Heart right ventricle (tissue), 16 donors: Measurements from ENCODE around the gene AGTRAP. TPM values are rescaled to one million over a fixed set of nuclear protein-coding genes. Genes with fewer than 3 reads are reported as not detected.

Experiments used
- ATAC-seq, 8 donors: fragments of 200-7000 bp; cut with Tn5 transposase; one replicate each; pipeline ENCODE4 v1.9.1; 2020; ENCODE audit warnings: mild to moderate bottlenecking in 8 of 8, moderate library complexity in 8 of 8, moderate number of reproducible peaks in 1 of 8
- DNase-seq, 2 donors: peaks; one replicate each; pipeline ENCODE4 v3.0.0-alpha.2; 2020
- H3K27ac ChIP-seq, 10 donors: fragments of 200-600 bp; sonication (generic) in 2 of 10; one replicate each; pipeline versions ENCODE4 v1.5.0 to v1.8.0; 2020 to 2022; ENCODE audit warnings: mild to moderate bottlenecking in 3 of 10
- H3K27me3 ChIP-seq, 7 donors: fragments of 200-600 bp; one replicate each; pipeline ENCODE4 v1.8.0; 2021 to 2022; ENCODE audit warnings: mild to moderate bottlenecking in 2 of 7
- H3K36me3 ChIP-seq, 9 donors: fragments of 200-600 bp; sonication (generic) in 1 of 9; one replicate each; pipeline versions ENCODE4 v1.5.0 to v1.8.0; 2020 to 2022; ENCODE audit warnings: mild to moderate bottlenecking in 2 of 9
- H3K4me1 ChIP-seq, 9 donors: fragments of 200-600 bp; sonication (generic) in 1 of 9; one replicate each; pipeline versions ENCODE4 v1.5.0 to v1.8.0; 2020 to 2022; ENCODE audit warnings: mild to moderate bottlenecking in 4 of 9
- H3K4me3 ChIP-seq, 10 donors: fragments of 200-600 bp; sonication (generic) in 2 of 10; one replicate each; pipeline versions ENCODE4 v1.5.0 to v1.8.0; 2020 to 2022; ENCODE audit warnings: mild to moderate bottlenecking in 7 of 10, moderate library complexity in 2 of 10
- H3K9me3 ChIP-seq, 11 donors: fragments of 200-600 bp in 10 of 11; sonication (generic) in 2 of 11; one replicate each; pipeline versions ENCODE4 v1.5.0 to v1.8.0; 2013 to 2022; ENCODE audit warnings: mild to moderate bottlenecking in 2 of 11, control low read depth in 1 of 11, moderate library complexity in 1 of 11
- CTCF ChIP-seq, 9 donors: fragments of 200-600 bp; sonication (generic) in 2 of 9; IDR thresholded peaks; one replicate each; pipeline versions ENCODE4 v1.5.0 to v1.8.0; 2021 to 2022; ENCODE audit warnings: antibody characterized with exemption in 9 of 9, mild to moderate bottlenecking in 5 of 9, moderate library complexity in 1 of 9
- WGBS, 2 donors: extraction: QIAGEN DNeasy Blood & Tissue Kit; methylation state at CpG; one replicate each; pipeline ENCODE4 v1.1.7; 2013; ENCODE audit warnings: inconsistent platforms in 1 of 2; 5-methylcytosine and 5-hydroxymethylcytosine counted together
- intact Hi-C, 10 donors: fragments of 100-400 bp; cut with DNase I; formaldehyde crosslinking; loops; one replicate each; pipeline versions ENCODE4 v1.11.1 to v1.14.2; 2022
- polyA plus RNA-seq, 2 donors: library from polyadenylated mRNA; stranded (reverse); fragments of 200-250 nt; gene quantifications; one replicate each; pipeline ENCODE4 v1.2.3, GENCODE V29; 2013
- total RNA-seq, 10 donors: library from RNA; stranded (reverse); fragmentation: NEBNext Ultra II Directional in 3 of 10; extraction: Animal tissue kit (Norgen Biotek cat#: 25700) in 3 of 10; gene quantifications; one replicate each; pipeline versions ENCODE4 v1.2.1 to v1.2.4, GENCODE V29; 2021 to 2023
- donor health status: Arrhythmogenic right ventricular cardiomyopathy.
- donor health status: ischemic (EF 13 %, LVEDD 7.1; RV severe dilation, severe dysfunction).
- donor health status: healthy with polysubstance abuse.
- donor health status: DM: no; HTN: yes; CAD: no.
- donor health status: DM: no; HTN: no; CAD: no.
- donor health status: ischemic (EF 25% LVEDD 6.9; RV normal size, moderate dysfunction).
- donor health status: ischemic (EF 25% LVEDD 5.7; RV mildly dilated, moderate dysfunction).
- donor health status: healthy.
- donor health status: DM: yes; HTN: yes; CAD: no.
- donor health status: Ischemic cardiomyopathy.
- donor health status: ischemic (EF 35%, LVEDD 5.7; RV mildly dilated, moderate dysfunction).
- donor health status: nonischemic (EF 11% LVEDD 7.7; RV severe dilation, severe dysfunction).
- donor health status: DM: yes; HTN: yes; CAD: no.
- donor health status: PGD.
- donor health status: ischemic (EF 29% LVEDD 5.4; RV normal size, mild dysfunction).
- donor health status: nonischemic (EF 23%, LVEDD 6.1; RV moderate dilation, normal function).

AGTRAP gene
- total and polyA plus RNA-seq, 12 donors = 12.9 to 96.7 (median 19.2) TPM

- intact Hi-C loops = no loop called here
- no peak for TF ChIP-seq CTCF (IDR thresholded peaks at IDR 0.05)
- peak overlapping the region in 2 of 10 donors; percentile 43 to 56 for H3K27ac ChIP-seq
- ATAC-seq (peak in 1 of 8 donors; percentile 11), DNase-seq (no peak)
- peaks cover 0 to 16% (median 8%) of the 10 kb centered on the region in 9 donors for H3K4me1 ChIP-seq
- H3K9me3 ChIP-seq = no peaks in the 10 kb centered on the region
- H3K36me3 ChIP-seq = no peaks in the 10 kb centered on the region
- 78 to 80% methylated on average over 16 of the region's 16 CpGs for WGBS, 2 donors
- H3K27me3 ChIP-seq = peaks cover 0 to 4% (median 0%) of the 10 kb centered on the region in 7 donors
- H3K4me3 ChIP-seq = no peak overlapping the region
These were observed 32.2 kb downstream of the AGTRAP start for GRCh38 chr1:11767922-11768704.

GRCh38 chr1:11768821-11769220 is 32.9 kb downstream of the AGTRAP start:
- no peaks in the 10 kb centered on the region for H3K27me3 ChIP-seq
- no peaks in the 10 kb centered on the region for H3K9me3 ChIP-seq
- peak overlapping the region in 2 of 10 donors; percentile 43 to 56 for H3K27ac ChIP-seq
- intact Hi-C loops = no loop called here
- H3K4me3 ChIP-seq = no peak overlapping the region
- TF ChIP-seq CTCF (IDR thresholded peaks at IDR 0.05) = no peak
- peaks cover 0 to 16% (median 8%) of the 10 kb centered on the region in 9 donors for H3K4me1 ChIP-seq
- 57 to 58% methylated on average over 4 of the region's 4 CpGs for WGBS, 2 donors
- peak in 4 of 8 donors; percentile 27 to 66 (median 46) for ATAC-seq
- DNase-seq = no peak
- no peaks in the 10 kb centered on the region for H3K36me3 ChIP-seq

GRCh38 chr1:11769274-11769673 is 33.3 kb downstream of the AGTRAP start:
- no peak for TF ChIP-seq CTCF (IDR thresholded peaks at IDR 0.05)
- intact Hi-C loops = no loop called here
- DNase-seq = no peak
- H3K36me3 ChIP-seq = no peaks in the 10 kb centered on the region
- ATAC-seq = no peak
- 69 to 75% methylated on average over 4 of the region's 4 CpGs for WGBS, 2 donors
- peak overlapping the region in 1 of 10 donors; percentile 43 for H3K27ac ChIP-seq
- H3K9me3 ChIP-seq = no peaks in the 10 kb centered on the region
- no peaks in the 10 kb centered on the region for H3K27me3 ChIP-seq
- H3K4me3 ChIP-seq = no peak overlapping the region
- peaks cover 0 to 16% (median 8%) of the 10 kb centered on the region in 9 donors for H3K4me1 ChIP-seq

- H3K27me3 ChIP-seq = no peaks in the 10 kb centered on the region
- H3K27ac ChIP-seq = no peak overlapping the region
- H3K9me3 ChIP-seq = no peaks in the 10 kb centered on the region
- ATAC-seq = no peak
- no peak overlapping the region for H3K4me3 ChIP-seq
- H3K36me3 ChIP-seq = no peaks in the 10 kb centered on the region
- peaks cover 0 to 16% (median 8%) of the 10 kb centered on the region in 9 donors for H3K4me1 ChIP-seq
- intact Hi-C loops = no loop called here
- no peak for TF ChIP-seq CTCF (IDR thresholded peaks at IDR 0.05)
- no peak for DNase-seq
These were observed 34.1 kb downstream of the AGTRAP start for GRCh38 chr1:11770011-11770410.
